ENCODE results near the gene SMPD3. TPM values are rescaled to one million over a fixed set of nuclear protein-coding genes. Genes with fewer than 3 reads are reported as not detected.

Gene SMPD3
- total RNA-seq, 1 donor from 2014 or later: 0.38 TPM

GRCh38 chr16:68378436-68379415 lies 69.6 kb downstream of the SMPD3 start:
- no peak for TF ChIP-seq CTCF (IDR thresholded peaks at IDR 0.05; ENCODE audit: insufficient read depth, low read length, poor library complexity, severe bottlenecking)
- no peak overlapping the region for H3K4me3 ChIP-seq (ENCODE audit: low read depth, low read length)
- H3K27me3 ChIP-seq (ENCODE audit: control insufficient read depth, insufficient read depth, low read length): peaks cover 24% of the 10 kb centered on the region
- no peaks in the 10 kb centered on the region for H3K36me3 ChIP-seq (ENCODE audit: control insufficient read depth, insufficient read depth, low read length)
- DNase-seq (ENCODE audit: low read depth): no peak

- DNase-seq (ENCODE audit: low read depth): no peak
- H3K27me3 ChIP-seq (ENCODE audit: control insufficient read depth, insufficient read depth, low read length): peaks cover 24% of the 10 kb centered on the region
- no peak for TF ChIP-seq CTCF (IDR thresholded peaks at IDR 0.05; ENCODE audit: insufficient read depth, low read length, poor library complexity, severe bottlenecking)
- H3K4me3 ChIP-seq (ENCODE audit: low read depth, low read length): no peak overlapping the region
- no peaks in the 10 kb centered on the region for H3K36me3 ChIP-seq (ENCODE audit: control insufficient read depth, insufficient read depth, low read length)
Measured at GRCh38 chr16:68377667-68378393, 70.5 kb downstream of the SMPD3 start.

GRCh38 chr16:68377221-68377620 lies 71.1 kb downstream of the SMPD3 start:
- DNase-seq (ENCODE audit: low read depth): no peak
- no peak overlapping the region for H3K4me3 ChIP-seq (ENCODE audit: low read depth, low read length)
- peaks cover 24% of the 10 kb centered on the region for H3K27me3 ChIP-seq (ENCODE audit: control insufficient read depth, insufficient read depth, low read length)
- no peak for TF ChIP-seq CTCF (IDR thresholded peaks at IDR 0.05; ENCODE audit: insufficient read depth, low read length, poor library complexity, severe bottlenecking)
- no peaks in the 10 kb centered on the region for H3K36me3 ChIP-seq (ENCODE audit: control insufficient read depth, insufficient read depth, low read length)

- no peak for DNase-seq (ENCODE audit: low read depth)
- Histone ChIP-seq H3K36me3 (ENCODE audit: control insufficient read depth, insufficient read depth, low read length) (no peaks in the 10 kb centered on the region), H3K27me3 (ENCODE audit: control insufficient read depth, insufficient read depth, low read length) (peaks cover 24% of the 10 kb centered on the region), H3K4me3 (ENCODE audit: low read depth, low read length) (no peak overlapping the region)
- TF ChIP-seq CTCF (IDR thresholded peaks at IDR 0.05; ENCODE audit: insufficient read depth, low read length, poor library complexity, severe bottlenecking): no peak
Measured at GRCh38 chr16:68376590-68376989, 71.7 kb downstream of the SMPD3 start.

DNA sequence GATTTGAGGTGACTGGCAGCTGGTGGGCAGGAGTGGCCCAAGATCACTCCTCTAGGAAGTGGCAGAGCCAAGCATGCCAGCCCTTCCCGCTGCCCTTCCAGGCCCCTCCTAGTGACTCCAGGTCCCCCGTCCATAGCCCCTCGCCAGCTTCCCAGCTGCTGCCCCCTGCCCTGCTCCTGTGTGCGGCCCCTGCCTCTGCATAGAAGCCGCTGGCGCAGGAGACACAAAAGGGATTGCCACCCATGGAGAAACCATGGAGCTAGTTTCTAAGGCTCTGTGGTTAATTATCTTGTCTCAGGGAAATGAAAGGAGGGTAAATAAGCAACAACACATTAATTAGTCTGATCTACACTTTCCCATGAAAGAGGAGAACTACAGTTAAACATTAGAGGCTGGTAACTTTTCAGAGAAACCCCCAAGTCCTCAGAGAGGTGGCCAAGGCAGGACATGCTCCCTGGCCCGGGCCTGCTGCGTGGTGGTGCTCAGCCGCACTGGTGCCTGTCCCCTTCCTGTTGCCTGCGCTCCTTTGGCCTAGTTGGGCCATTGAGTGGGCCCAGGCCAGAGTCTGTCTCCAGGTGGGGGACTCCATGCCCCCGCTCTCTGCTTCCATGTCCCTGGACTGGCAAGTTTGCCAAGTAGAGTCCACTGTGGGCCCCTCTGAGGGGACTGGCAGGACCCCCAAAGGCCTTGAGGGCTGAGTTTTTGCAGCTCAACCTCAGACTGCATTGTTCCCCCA lies 72.3 kb downstream of the SMPD3 start:
- no peak for TF ChIP-seq CTCF (IDR thresholded peaks at IDR 0.05; ENCODE audit: insufficient read depth, low read length, poor library complexity, severe bottlenecking)
- Histone ChIP-seq H3K36me3 (ENCODE audit: control insufficient read depth, insufficient read depth, low read length) (no peaks in the 10 kb centered on the region), H3K4me3 (ENCODE audit: low read depth, low read length) (no peak overlapping the region), H3K27me3 (ENCODE audit: control insufficient read depth, insufficient read depth, low read length) (peaks cover 24% of the 10 kb centered on the region)
- no peak for DNase-seq (ENCODE audit: low read depth)

All from kidney epithelial cell (primary cell).